NCI-H2081 treated with DMSO at 0.1 percent for 48 hours (cell line): ENCODE results near the gene COA1.
"Not testable (repeated sequence)": the region's sequence is repeated elsewhere in the genome, so short reads cannot be mapped to it uniquely, and the experiment has no call there.

Source experiments
- DNase-seq: peaks from one replicate; lab custom pipeline; 2025; lab: John Stamatoyannopoulos, UW

The COA1 gene

GRCh38 chr7:43726466-43726865 lies 2.9 kb downstream of the COA1 start:
- DNase-seq = no peak

DNA sequence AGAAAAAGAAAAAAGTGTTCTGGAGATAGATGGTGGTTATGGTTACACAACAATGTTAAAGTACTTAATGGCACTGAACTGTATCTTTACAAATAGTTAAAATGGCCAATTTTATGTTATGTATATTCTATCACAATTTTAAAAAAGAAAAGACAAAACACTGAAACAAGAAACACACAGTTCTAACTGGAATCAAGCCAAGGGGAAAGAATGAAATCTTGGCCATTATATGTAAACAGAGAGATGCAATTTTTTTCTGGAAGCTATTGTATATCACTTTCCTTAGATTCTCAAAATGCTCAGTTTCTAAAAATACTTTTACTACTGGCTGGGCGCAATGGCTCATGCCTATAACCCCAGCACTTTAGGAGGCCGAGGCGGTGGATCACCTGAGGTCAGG lies 4.1 kb downstream of the COA1 start:
- no peak for DNase-seq

DNA sequence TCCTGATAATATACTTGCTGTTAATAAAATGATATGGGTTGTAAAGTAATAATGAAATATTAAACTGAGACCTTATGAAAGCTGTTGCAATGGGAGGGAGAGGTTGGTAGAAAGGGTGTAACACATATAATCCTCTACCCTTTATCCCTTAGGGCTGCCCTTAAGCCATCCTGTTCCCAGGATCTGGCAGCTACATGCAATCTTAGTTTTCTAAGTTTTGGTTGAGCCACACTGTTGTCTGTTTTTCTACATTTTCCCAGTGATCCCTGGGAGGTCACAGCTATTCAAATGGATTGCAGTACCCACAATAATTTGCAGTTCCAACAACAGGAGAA lies 6.3 kb downstream of the COA1 start:
- no peak for DNase-seq

DNA sequence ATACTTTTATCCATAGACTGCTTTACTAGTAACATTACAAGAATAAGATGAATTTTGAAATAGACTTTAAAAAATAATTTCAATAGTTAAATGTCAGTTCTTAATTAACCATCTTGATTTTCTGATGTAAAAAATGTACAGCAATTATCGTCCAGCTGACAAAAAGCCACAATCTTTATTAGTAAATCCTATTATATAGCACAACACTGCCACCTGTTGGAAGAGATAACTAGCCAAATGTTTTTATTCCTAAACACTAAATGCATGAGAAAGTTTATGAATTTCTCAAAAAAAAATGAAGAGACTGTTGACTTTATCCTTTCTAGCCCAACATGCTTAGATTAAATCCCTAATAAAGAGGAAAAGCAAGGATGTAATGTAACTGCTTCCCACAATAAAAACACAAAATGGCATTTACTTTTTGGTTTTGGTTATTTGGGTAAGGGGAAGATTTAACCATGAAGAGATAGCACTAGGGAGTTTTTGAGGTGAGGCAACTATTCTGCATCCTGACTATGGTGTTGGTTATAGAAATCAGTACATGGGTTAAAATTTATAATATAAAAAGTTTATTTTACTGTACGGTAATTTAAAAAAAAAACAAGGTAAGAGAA lies 8.0 kb downstream of the COA1 start:
- no peak for DNase-seq

DNA sequence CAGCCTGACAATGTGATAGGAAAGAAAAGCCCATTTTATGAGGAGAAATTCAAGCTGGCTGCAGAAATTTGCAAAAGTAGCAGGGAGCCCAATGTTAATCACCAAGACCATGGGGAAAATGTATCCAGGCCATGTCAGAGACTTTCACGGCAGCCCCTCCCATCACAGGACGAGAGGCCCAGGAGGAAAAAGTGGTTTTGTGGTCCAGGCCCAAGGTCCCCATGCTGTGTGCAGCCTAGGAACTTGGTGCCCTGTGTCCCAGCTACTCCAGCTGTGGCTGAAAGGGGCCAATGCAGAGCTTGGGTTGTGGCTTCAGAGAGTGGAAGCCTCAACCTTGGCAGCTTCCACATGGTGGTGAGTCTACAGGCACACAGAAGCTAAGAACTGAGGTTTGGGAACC lies 12.7 kb downstream of the COA1 start:
- no peak for DNase-seq

DNA sequence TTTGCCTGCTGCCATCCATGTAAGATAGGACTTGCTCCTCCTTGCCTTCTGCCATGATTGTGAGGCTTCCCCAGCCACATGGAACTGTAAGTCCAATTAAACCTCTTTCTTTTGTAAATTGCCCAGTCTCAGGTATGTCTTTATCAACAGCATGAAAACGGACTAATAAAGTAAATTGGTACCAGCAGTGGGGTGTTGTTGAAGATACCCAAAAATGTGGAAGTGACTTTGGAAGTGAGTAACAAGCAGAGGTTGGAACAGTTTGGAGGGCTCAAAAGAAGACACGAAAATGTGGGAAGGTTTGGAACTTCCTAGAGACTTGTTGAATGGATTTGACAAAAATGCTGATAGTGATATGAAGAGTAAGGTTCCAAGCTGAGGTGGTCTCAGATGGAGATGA lies 13.4 kb downstream of the COA1 start:
- not testable (repeated sequence) for DNase-seq

GRCh38 chr7:43711503-43711902 lies 17.8 kb downstream of the COA1 start:
- DNase-seq = no peak

- not testable (repeated sequence) for DNase-seq
These were observed 21.3 kb downstream of the COA1 start for GRCh38 chr7:43708055-43708454.

DNA sequence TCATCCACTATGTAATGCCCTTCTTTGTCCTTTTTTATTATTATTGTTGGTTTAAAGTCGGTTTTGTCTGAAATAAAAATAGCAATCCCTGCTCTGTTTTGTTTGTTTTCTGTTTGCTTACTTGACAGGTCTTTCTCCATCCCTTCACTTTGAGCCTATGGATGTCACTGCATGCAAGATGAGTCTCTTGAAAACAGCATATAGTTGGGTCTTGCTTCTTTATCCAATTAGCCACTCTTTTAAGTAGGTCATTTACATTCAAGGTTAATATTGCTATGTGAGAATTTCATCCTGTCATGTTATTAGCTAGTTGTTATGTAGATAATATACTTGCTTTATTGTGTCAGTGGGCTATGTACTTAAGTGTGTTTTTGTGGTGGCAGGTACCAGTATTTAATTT lies 25.8 kb downstream of the COA1 start:
- DNase-seq = no peak

GRCh38 chr7:43702974-43703373 lies 26.3 kb downstream of the COA1 start:
- no peak for DNase-seq

- no peak for DNase-seq
These were observed 27.4 kb downstream of the COA1 start for GRCh38 chr7:43701929-43702328.

DNA sequence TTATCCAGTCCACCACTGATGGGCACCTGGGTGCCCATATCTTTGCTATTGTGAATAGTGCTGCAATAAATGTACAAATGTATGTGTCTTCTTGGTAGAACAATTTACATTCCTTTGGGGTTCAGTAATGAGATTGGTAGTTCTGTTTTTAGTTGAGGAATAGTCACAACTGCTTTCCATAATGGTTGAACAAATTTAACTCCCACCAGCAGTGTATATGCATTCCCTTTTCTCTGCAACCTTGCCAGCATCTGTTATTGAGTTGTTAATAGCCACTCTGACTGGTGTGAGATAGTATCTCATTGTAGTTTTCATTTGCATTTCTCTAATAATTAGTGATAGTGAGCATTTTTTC lies 27.8 kb downstream of the COA1 start:
- no peak for DNase-seq

GRCh38 chr7:43700646-43701499 lies 28.4 kb downstream of the COA1 start:
- no peak for DNase-seq

- no peak for DNase-seq
These were observed 29.2 kb downstream of the COA1 start for GRCh38 chr7:43700059-43700501.

- no peak for DNase-seq
These were observed 30.7 kb downstream of the COA1 start for GRCh38 chr7:43698460-43699255.

DNA sequence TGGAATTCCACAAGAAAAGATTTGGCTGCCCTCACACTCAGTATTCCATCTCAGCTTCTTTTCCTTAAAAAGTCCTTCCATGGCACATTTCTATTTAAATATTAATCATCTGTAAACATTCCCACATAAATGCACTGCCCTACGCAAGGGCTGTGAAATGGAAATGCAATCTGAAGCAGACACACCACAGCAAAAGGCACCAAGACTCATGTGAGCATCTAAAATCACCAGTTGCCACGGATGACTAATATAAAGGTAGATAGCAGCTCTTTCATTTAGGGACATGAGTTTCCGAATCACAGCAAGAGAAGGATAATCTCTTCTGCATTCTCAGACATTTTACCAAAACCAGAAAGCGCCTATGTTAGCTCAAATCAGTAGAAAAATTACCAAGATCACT lies 31.6 kb downstream of the COA1 start:
- no peak for DNase-seq

GRCh38 chr7:43695365-43695764 lies 34.0 kb downstream of the COA1 start:
- no peak for DNase-seq

DNA sequence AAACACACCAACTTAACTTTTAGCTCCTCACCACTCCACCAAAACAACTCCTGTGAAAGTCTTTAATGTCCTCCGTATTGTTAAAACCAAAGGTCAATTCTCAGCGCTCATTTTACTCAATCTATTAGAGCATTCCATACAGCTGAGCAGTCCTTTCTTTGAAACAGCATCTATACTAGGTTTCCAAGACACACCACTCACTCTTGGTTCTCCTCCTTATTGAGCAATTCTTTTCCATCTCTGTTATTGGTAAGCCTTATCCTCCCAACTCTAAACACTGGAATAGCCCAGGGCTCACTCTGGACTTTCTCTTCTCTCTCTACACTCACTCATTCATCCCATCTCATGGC lies 34.9 kb downstream of the COA1 start:
- DNase-seq = no peak

- DNase-seq = no peak
These were observed 35.5 kb downstream of the COA1 start for GRCh38 chr7:43693687-43694398.

DNA sequence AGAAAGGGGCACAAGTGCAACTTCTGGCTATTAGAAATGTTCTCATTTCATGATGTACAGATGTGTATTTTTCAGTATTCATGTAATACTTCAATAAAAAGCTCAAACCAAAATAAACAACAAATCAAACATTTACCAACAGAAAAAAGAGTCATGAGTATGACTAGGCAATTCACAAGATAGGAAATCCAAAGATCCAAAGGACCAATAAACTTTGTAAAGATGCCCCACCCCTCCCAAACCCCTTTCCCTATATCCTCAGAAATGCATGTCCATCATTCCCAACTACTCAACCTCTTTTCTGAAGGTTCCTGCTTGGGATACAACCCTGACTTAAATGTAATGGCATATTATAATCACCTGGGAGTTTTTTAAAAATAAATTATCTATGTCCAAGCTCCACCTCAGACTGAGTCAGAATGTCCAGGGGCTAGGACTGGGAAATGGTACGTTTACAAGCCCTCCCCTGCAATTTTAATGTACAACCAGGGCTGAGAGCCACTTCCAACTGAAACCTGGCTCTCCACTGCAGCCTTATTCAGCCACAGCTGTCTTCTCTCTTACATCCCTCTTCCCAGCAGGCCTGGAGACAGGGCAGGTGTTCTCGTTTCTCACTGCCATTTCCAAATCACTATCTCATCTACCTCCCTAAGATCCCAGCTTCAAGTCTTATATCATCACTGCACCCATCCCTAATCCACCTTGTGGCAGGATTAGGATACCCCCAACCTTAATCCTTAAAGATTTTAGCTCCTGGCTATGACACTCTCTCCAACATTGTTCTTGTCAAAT lies 36.5 kb downstream of the COA1 start:
- no peak for DNase-seq

- no peak for DNase-seq
These were observed 37.7 kb downstream of the COA1 start for GRCh38 chr7:43691611-43692010.

DNA sequence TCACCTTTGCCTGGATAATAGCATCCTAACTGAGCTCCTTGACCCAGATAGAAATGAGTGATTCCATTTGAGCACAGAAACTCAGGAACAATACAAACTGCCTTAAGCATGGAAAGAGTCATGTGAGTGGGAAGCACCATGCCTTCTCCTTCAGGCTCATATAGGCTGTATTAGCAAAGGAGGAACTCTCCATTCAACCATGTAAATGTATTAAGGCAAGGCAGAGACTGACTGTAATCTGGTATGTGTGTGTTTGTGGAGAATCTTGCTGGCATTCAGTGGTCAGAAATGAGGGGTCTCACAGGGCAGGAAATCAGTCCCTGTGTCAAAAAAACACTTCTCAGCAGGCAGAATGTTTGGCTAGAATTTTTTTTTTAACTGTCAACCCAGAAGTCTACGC lies 40.2 kb downstream of the COA1 start:
- no peak for DNase-seq
